GM12878 (cell line): ENCODE results near the gene TMPRSS3. TPM values are rescaled to one million over a fixed set of nuclear protein-coding genes. Genes with fewer than 3 reads are reported as not detected.

Experiments used
- ATAC-seq: fragments of 200-7000 bp; cut with Tn5 transposase; 3 replicates; pipeline ENCODE4 v1.9.1; 2020; ENCODE audit warnings: mild to moderate bottlenecking, moderate library complexity
- BruUV-seq: library from RNA; stranded (reverse); fragments of 400-500 nt; replicated peaks from 2 replicates; lab custom pipeline; 2021; lab: Mats Ljungman, UMichigan
- CTCF ChIA-PET: fragments of 300-600 bp; sonication (Branson Sonifier 250); formaldehyde crosslinking; extraction: SDS; loops from one replicate; lab custom pipeline; 2021; ENCODE audit warnings: inconsistent platforms; lab: Yijun Ruan, JAX
- POLR2A ChIA-PET: fragments of 350-600 bp; formaldehyde crosslinking; extraction: SDS; loops from one replicate; lab custom pipeline; 2021; ENCODE audit warnings: inconsistent platforms; lab: Charles Lee
- RAD21 ChIA-PET: fragments of 300-600 bp; sonication (Branson Sonifier 250); formaldehyde crosslinking; loops from one replicate; lab custom pipeline; 2023; ENCODE audit warnings: antibody characterized with exemption; ENCODE audit not compliant: unreplicated experiment; lab: Charles Lee
- SMC1A ChIA-PET: fragments of 300-600 bp; sonication (Branson Sonifier 250); formaldehyde crosslinking; loops from one replicate; lab custom pipeline; 2023; ENCODE audit not compliant: unreplicated experiment, uncharacterized antibody; lab: Charles Lee
- DNase-seq: peaks from one replicate; pipeline ENCODE4 v3.0.0-alpha.2; 2011; ENCODE audit warnings: low read depth, low spot score
- FAIRE-seq: peaks from 3 replicates; lab custom pipeline; 2011; peaks lifted over from hg19 to GRCh38; lab: Jason Lieb, UNC
- H2AFZ ChIP-seq: 2 replicates; pipeline ENCODE4 v1.6.0; 2011; ENCODE audit warnings: low read depth, low read length, control low read depth; ENCODE audit not compliant: control insufficient read depth
- H3K27ac ChIP-seq: 2 replicates; pipeline ENCODE4 v1.5.1; 2011; ENCODE audit warnings: control low read depth; ENCODE audit not compliant: control insufficient read depth, insufficient read depth
- H3K27me3 ChIP-seq, 2 experiments: replicated peaks in 1 of 2; 2 replicates each; pipeline versions ENCODE4 v1.6.0 to v1.6.1; 2011; ENCODE audit warnings: low read length in 1 of 2; ENCODE audit not compliant: control insufficient read depth in 2 of 2, insufficient read depth in 2 of 2
- H3K36me3 ChIP-seq, 2 experiments: 2 replicates each; pipeline ENCODE4 v1.5.1; 2011; ENCODE audit warnings: low read length in 1 of 2; ENCODE audit not compliant: control insufficient read depth in 2 of 2, insufficient read depth in 2 of 2
- H3K4me1 ChIP-seq: 2 replicates; pipeline ENCODE4 v1.6.1; 2011; ENCODE audit warnings: mild to moderate bottlenecking, low read length, moderate library complexity, mixed read lengths; ENCODE audit not compliant: control insufficient read depth, insufficient read depth
- H3K4me2 ChIP-seq: 2 replicates; pipeline ENCODE4 v1.6.0; 2011; ENCODE audit warnings: control low read depth; ENCODE audit not compliant: control insufficient read depth, insufficient read depth
- H3K4me3 ChIP-seq: fragments of 200-600 bp; sonication (generic); 2 replicates; pipeline ENCODE4 v1.5.1; 2016
- H3K79me2 ChIP-seq: 2 replicates; pipeline ENCODE4 v1.6.0; 2011; ENCODE audit warnings: low read length; ENCODE audit not compliant: control insufficient read depth, insufficient read depth
- H3K9ac ChIP-seq: 2 replicates; pipeline ENCODE4 v1.8.0; 2011; ENCODE audit warnings: low read length, control low read depth, mixed read lengths; ENCODE audit not compliant: control insufficient read depth, insufficient read depth
- H3K9me3 ChIP-seq: replicated peaks from 3 replicates; pipeline ENCODE4 v1.5.1; 2011; ENCODE audit warnings: mild to moderate bottlenecking, low read length; ENCODE audit not compliant: control insufficient read depth, insufficient read depth
- H4K20me1 ChIP-seq: 2 replicates; pipeline ENCODE4 v1.6.0; 2011; ENCODE audit not compliant: control insufficient read depth, insufficient read depth
- BACH1 ChIP-seq: fragments of 450-650 bp; IDR thresholded peaks from 2 replicates; pipeline ENCODE4 v1.6.1; 2017; ENCODE audit warnings: mild to moderate bottlenecking, borderline replicate concordance
- CEBPZ ChIP-seq: fragments of 150-350 bp; IDR thresholded peaks from 2 replicates; pipeline ENCODE4 v1.6.1; 2016; ENCODE audit warnings: low read depth, low read length
- FOXM1 ChIP-seq: IDR thresholded peaks from 2 replicates; pipeline ENCODE4 v1.6.1; 2012; ENCODE audit warnings: low read depth, mild to moderate bottlenecking, inconsistent platforms, low read length, moderate library complexity
- IRF4 ChIP-seq: IDR thresholded peaks from 2 replicates; pipeline ENCODE4 v1.6.1; 2011; ENCODE audit warnings: low read depth, low read length
- KAT2A ChIP-seq: conservative IDR thresholded peaks from 2 replicates; pipeline ENCODE4 v1.6.1; 2011; ENCODE audit warnings: low read depth, low read length; ENCODE audit not compliant: control insufficient read depth
- LARP7 ChIP-seq: fragments of 450-650 bp; IDR thresholded peaks from 2 replicates; pipeline ENCODE4 v1.6.1; 2017; ENCODE audit warnings: mild to moderate bottlenecking
- MTA2 ChIP-seq: fragments of 450-650 bp; IDR thresholded peaks from 2 replicates; pipeline ENCODE4 v1.6.1; 2016; ENCODE audit warnings: low read depth, mild to moderate bottlenecking, moderate library complexity
- NFYA ChIP-seq: IDR thresholded peaks from 2 replicates; pipeline ENCODE4 v1.6.1; 2011; ENCODE audit warnings: low read depth, mild to moderate bottlenecking, low read length, improper control_type of control experiment, borderline replicate concordance
- NFYB ChIP-seq: IDR thresholded peaks from 2 replicates; pipeline ENCODE4 v1.6.1; 2011; ENCODE audit warnings: low read depth, mild to moderate bottlenecking, low read length, improper control_type of control experiment, moderate library complexity; ENCODE audit not compliant: insufficient read depth
- POU2F2 ChIP-seq: IDR thresholded peaks from 3 replicates; pipeline ENCODE4 v1.6.1; 2011; ENCODE audit warnings: low read depth, mild to moderate bottlenecking, low read length, borderline replicate concordance
- RELB ChIP-seq: fragments of 450-650 bp; IDR thresholded peaks from 2 replicates; pipeline ENCODE4 v1.6.1; 2017; ENCODE audit warnings: low read depth, mild to moderate bottlenecking, moderate library complexity
- SP1 ChIP-seq: IDR thresholded peaks from one replicate; pipeline ENCODE4 v1.6.1; 2011; ENCODE audit warnings: low read depth, low read length
- SUZ12 ChIP-seq: fragments of 200-600 bp; sonication (generic); IDR thresholded peaks from one replicate; pipeline ENCODE4 v1.6.1; 2018; ENCODE audit warnings: antibody characterized with exemption, mild to moderate bottlenecking; ENCODE audit not compliant: unreplicated experiment
- ZBED1 ChIP-seq: IDR thresholded peaks from 2 replicates; pipeline ENCODE4 v1.6.1; 2016; ENCODE audit warnings: borderline replicate concordance
- WGBS: methylation state at CpG from one replicate; pipeline ENCODE4 v1.1.6; 2016; ENCODE audit warnings: low lambda C conversion rate; ENCODE audit not compliant: insufficient replicate concordance, insufficient coverage; ENCODE audit errors: missing lambda C conversion rate; 5-methylcytosine and 5-hydroxymethylcytosine counted together
- in situ Hi-C: fragments of 300-500 bp; cut with MboI; formaldehyde crosslinking; loops from 9 replicates; pipeline ENCODE4 v1.14.3; 2018; ENCODE audit warnings: mixed read lengths
- intact Hi-C: fragments of 100-400 bp; cut with micrococcal nuclease; formaldehyde crosslinking; loops from one replicate; pipeline ENCODE4 v1.14.2; 2022; ENCODE audit not compliant: unreplicated experiment
- polyA plus RNA-seq, 11 experiments: library from polyadenylated mRNA; depleted of rRNA in 4 of 11; unstranded in 6 of 11; stranded (reverse) in 5 of 11; fragments of >200 nt; fragmentation: Nextera tagmentation in 4 of 11; fragmentation: Illumina TruSeq in 1 of 11; extraction: Ambion mirVana in 4 of 11; extraction: Trizol in 1 of 11; gene quantifications; 1 replicate in 1 of 11; 2 replicates in 10 of 11; pipeline versions ENCODE4 v1.2.1 to v1.2.3, GENCODE V29; 2011 to 2016; ENCODE audit warnings: inconsistent platforms in 2 of 11, missing spikeins in 2 of 11, low read depth in 1 of 11
- total RNA-seq, 4 experiments: library from RNA; depleted of rRNA in 3 of 4; stranded (reverse); fragments of >200 nt in 3 of 4; fragmentation: Illumina TruSeq in 1 of 4; extraction: Trizol in 1 of 4; gene quantifications; 2 replicates each; pipeline versions ENCODE4 v1.2.1 to v1.2.3, GENCODE V29; 2013 to 2021
- TF ChIP-seq, protein P1 (sequence below): fragments of 450-650 bp; IDR thresholded peaks from 2 replicates; pipeline ENCODE4 v1.6.1; 2016; ENCODE audit warnings: mild to moderate bottlenecking
- TF ChIP-seq, protein P2 (sequence below): fragments of 450-650 bp; IDR thresholded peaks from 2 replicates; pipeline ENCODE4 v1.6.1; 2017; ENCODE audit warnings: borderline replicate concordance

Gene TMPRSS3
- total and polyA plus RNA-seq, 10 of the 15 experiments (the other 5 are each of a cell fraction or from before 2014, with no cell fraction given) = 0.51 to 1.5 (median 0.82) TPM; not detected in 1

GRCh38 chr21:42349420-42350317 lies 46.2 kb downstream of the TMPRSS3 start:
- intact Hi-C loops (no loop called here), in situ Hi-C loops (no loop called here)
- no TSS peak for BruUV-seq
- Histone ChIP-seq H3K27ac (no peak overlapping the region), H3K79me2 (no peaks in the 10 kb centered on the region), H3K27me3 (no peaks in the 10 kb centered on the region), H3K9me3 (peaks cover 5% of the 10 kb centered on the region; the same call in 2 of the 3 replicates), H3K36me3 (no peaks in the 10 kb centered on the region), H2AFZ (no peak overlapping the region), H3K9ac (no peak overlapping the region), H3K4me1 (no peaks in the 10 kb centered on the region), H3K4me3 (no peak overlapping the region), H4K20me1 (no peaks in the 10 kb centered on the region), H3K4me2 (no peak overlapping the region)
- FAIRE-seq (no peak), ATAC-seq (no peak), DNase-seq (no peak)
- WGBS = 48% methylated on average over 14 of the region's 14 CpGs
- RAD21 ChIA-PET = interaction anchor here (0.7 kb wide), 1 partner anchor 46 kb away, joined by 4 read pairs; the partner anchor contains the start of gene TMPRSS3
- CTCF ChIA-PET = interaction anchor here (1.0 to 1.5 kb wide), 2 partner anchors 91 to 232 kb away, joined by 3 to 4 read pairs; no protein-coding TSS in a partner anchor
- POLR2A ChIA-PET = interaction anchor here (0.7 kb wide), 1 partner anchor 88 kb away, joined by 4 read pairs; no protein-coding TSS in a partner anchor
- SMC1A ChIA-PET = interaction anchor here (0.6 to 1.3 kb wide), 2 partner anchors 10 to 20 kb away, joined by 3 to 10 read pairs; no protein-coding TSS in a partner anchor
- TF ChIP-seq POU2F2 (no peak), BACH1 (no peak), MTA2 (no peak), RELB (no peak), SUZ12 (no peak), ZBED1 (no peak), NFYA (no peak), KAT2A (no peak), NFYB (no peak), FOXM1 (no peak), CEBPZ (no peak), SP1 (no peak), LARP7 (no peak), IRF4 (no peak)
- TF ChIP-seq, protein P1, sequence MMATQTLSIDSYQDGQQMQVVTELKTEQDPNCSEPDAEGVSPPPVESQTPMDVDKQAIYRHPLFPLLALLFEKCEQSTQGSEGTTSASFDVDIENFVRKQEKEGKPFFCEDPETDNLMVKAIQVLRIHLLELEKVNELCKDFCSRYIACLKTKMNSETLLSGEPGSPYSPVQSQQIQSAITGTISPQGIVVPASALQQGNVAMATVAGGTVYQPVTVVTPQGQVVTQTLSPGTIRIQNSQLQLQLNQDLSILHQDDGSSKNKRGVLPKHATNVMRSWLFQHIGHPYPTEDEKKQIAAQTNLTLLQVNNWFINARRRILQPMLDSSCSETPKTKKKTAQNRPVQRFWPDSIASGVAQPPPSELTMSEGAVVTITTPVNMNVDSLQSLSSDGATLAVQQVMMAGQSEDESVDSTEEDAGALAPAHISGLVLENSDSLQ = no peak
- TF ChIP-seq, protein P2, sequence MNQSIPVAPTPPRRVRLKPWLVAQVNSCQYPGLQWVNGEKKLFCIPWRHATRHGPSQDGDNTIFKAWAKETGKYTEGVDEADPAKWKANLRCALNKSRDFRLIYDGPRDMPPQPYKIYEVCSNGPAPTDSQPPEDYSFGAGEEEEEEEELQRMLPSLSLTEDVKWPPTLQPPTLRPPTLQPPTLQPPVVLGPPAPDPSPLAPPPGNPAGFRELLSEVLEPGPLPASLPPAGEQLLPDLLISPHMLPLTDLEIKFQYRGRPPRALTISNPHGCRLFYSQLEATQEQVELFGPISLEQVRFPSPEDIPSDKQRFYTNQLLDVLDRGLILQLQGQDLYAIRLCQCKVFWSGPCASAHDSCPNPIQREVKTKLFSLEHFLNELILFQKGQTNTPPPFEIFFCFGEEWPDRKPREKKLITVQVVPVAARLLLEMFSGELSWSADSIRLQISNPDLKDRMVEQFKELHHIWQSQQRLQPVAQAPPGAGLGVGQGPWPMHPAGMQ = no peak
